H9 (cell line): ENCODE data around the gene OST4. TPM values are rescaled to one million over a fixed set of nuclear protein-coding genes. Genes with fewer than 3 reads are reported as not detected.

Source experiments
- DNase-seq: peaks from one replicate; pipeline ENCODE4 v3.0.0-alpha.2; 2017
- H2AFZ ChIP-seq: one replicate; pipeline ENCODE4 v1.6.1; 2013; ENCODE audit warnings: mild to moderate bottlenecking, low read length, control low read depth, moderate library complexity
- H2AK5ac ChIP-seq: 2 replicates; pipeline ENCODE4 v1.6.1; 2013; ENCODE audit warnings: low read length, control low read depth, mixed read lengths; ENCODE audit not compliant: insufficient read length
- H2BK120ac ChIP-seq: one replicate; pipeline ENCODE4 v1.6.1; 2013; ENCODE audit warnings: low read depth, mild to moderate bottlenecking, low read length, control low read depth, inconsistent platforms; ENCODE audit not compliant: poor library complexity, severe bottlenecking
- H2BK12ac ChIP-seq: 2 replicates; pipeline ENCODE4 v1.6.1; 2013; ENCODE audit warnings: low read length, control low read depth, mixed read lengths, low read depth; ENCODE audit not compliant: insufficient read length
- H2BK15ac ChIP-seq: 2 replicates; pipeline ENCODE4 v1.6.1; 2013; ENCODE audit warnings: low read depth, low read length, control low read depth
- H2BK20ac ChIP-seq: one replicate; pipeline ENCODE4 v1.6.1; 2013; ENCODE audit warnings: low read depth, mild to moderate bottlenecking, low read length, control low read depth, inconsistent platforms; ENCODE audit not compliant: poor library complexity, severe bottlenecking
- H2BK5ac ChIP-seq: 2 replicates; pipeline ENCODE4 v1.6.1; 2013; ENCODE audit warnings: low read length, control low read depth, mixed read lengths; ENCODE audit not compliant: insufficient read length
- H3K14ac ChIP-seq: 2 replicates; pipeline ENCODE4 v1.6.1; 2013; ENCODE audit warnings: low read length, control low read depth; ENCODE audit not compliant: insufficient read depth
- H3K18ac ChIP-seq: 2 replicates; pipeline ENCODE4 v1.6.1; 2013; ENCODE audit warnings: low read depth, mild to moderate bottlenecking, mixed read lengths, low read length, control low read depth; ENCODE audit not compliant: insufficient read length
- H3K23ac ChIP-seq: 2 replicates; pipeline ENCODE4 v1.6.1; 2013; ENCODE audit warnings: low read length, control low read depth, mixed read lengths, low read depth; ENCODE audit not compliant: insufficient read length
- H3K23me2 ChIP-seq: 2 replicates; pipeline ENCODE4 v1.6.1; 2013; ENCODE audit warnings: low read depth, mild to moderate bottlenecking, mixed read lengths, low read length, control low read depth; ENCODE audit not compliant: insufficient read length, poor library complexity, severe bottlenecking
- H3K27ac ChIP-seq: 2 replicates; pipeline ENCODE4 v1.5.1; 2013; ENCODE audit warnings: low read length, control low read depth, mixed read lengths, low read depth; ENCODE audit not compliant: insufficient read length
- H3K27me3 ChIP-seq: 2 replicates; pipeline ENCODE4 v1.6.1; 2013; ENCODE audit warnings: low read length, control low read depth, inconsistent platforms; ENCODE audit not compliant: insufficient read depth
- H3K4ac ChIP-seq: 2 replicates; pipeline ENCODE4 v1.6.1; 2013; ENCODE audit warnings: low read depth, mild to moderate bottlenecking, control low read depth, inconsistent platforms, low read length, moderate library complexity
- H3K4me1 ChIP-seq: 2 replicates; pipeline ENCODE4 v1.6.1; 2013; ENCODE audit warnings: low read length, control low read depth, inconsistent platforms; ENCODE audit not compliant: insufficient read depth
- H3K4me2 ChIP-seq: 2 replicates; pipeline ENCODE4 v1.6.1; 2013; ENCODE audit warnings: low read length, control low read depth, mixed read lengths; ENCODE audit not compliant: insufficient read length, insufficient read depth
- H3K56ac ChIP-seq: 2 replicates; pipeline ENCODE4 v1.6.1; 2013; ENCODE audit warnings: low read depth, mild to moderate bottlenecking, mixed read lengths, low read length, control low read depth; ENCODE audit not compliant: insufficient read length
- H3K79me1 ChIP-seq: 2 replicates; pipeline ENCODE4 v1.6.1; 2013; ENCODE audit warnings: low read depth, mild to moderate bottlenecking, moderate library complexity, low read length, control low read depth, inconsistent platforms; ENCODE audit not compliant: insufficient read depth, poor library complexity, severe bottlenecking
- H3K79me2 ChIP-seq: 2 replicates; pipeline ENCODE4 v1.6.1; 2013; ENCODE audit warnings: low read length, control low read depth, inconsistent platforms; ENCODE audit not compliant: insufficient read depth
- H3K9ac ChIP-seq: 2 replicates; pipeline ENCODE4 v1.6.1; 2013; ENCODE audit warnings: low read length, control low read depth, mixed read lengths; ENCODE audit not compliant: insufficient read length; ENCODE audit errors: extremely low read depth
- H3K9me3 ChIP-seq: one replicate; pipeline ENCODE4 v1.6.1; 2013; ENCODE audit warnings: low read depth, low read length, inconsistent platforms; ENCODE audit not compliant: control insufficient read depth
- H3T11ph ChIP-seq: one replicate; pipeline ENCODE4 v1.6.1; 2013; ENCODE audit warnings: mild to moderate bottlenecking, low read length, control low read depth, inconsistent platforms
- H4K20me1 ChIP-seq: one replicate; pipeline ENCODE4 v1.6.1; 2013; ENCODE audit not compliant: control insufficient read depth, insufficient read length, insufficient read depth
- H4K5ac ChIP-seq: 2 replicates; pipeline ENCODE4 v1.6.1; 2013; ENCODE audit warnings: low read depth, mild to moderate bottlenecking, mixed read lengths, low read length, control low read depth; ENCODE audit not compliant: insufficient read length
- H4K8ac ChIP-seq: replicated peaks from 2 replicates; pipeline ENCODE4 v1.6.1; 2013; ENCODE audit warnings: low read length, control low read depth, mixed read lengths, low read depth; ENCODE audit not compliant: insufficient read length
- H4K91ac ChIP-seq: 2 replicates; pipeline ENCODE4 v1.6.1; 2013; ENCODE audit warnings: low read depth, mild to moderate bottlenecking, moderate library complexity, mixed read lengths, low read length, control low read depth; ENCODE audit not compliant: insufficient read length
- H3K27ac Mint-ChIP-seq, 3 experiments: 2 replicates in 2 of 3; 3 replicates in 1 of 3; pipeline ENCODE4 v1.8.0; 2020 to 2021; ENCODE audit warnings: mixed read lengths in 3 of 3, mild to moderate bottlenecking in 1 of 3, moderate library complexity in 1 of 3
- H3K27me3 Mint-ChIP-seq: 2 replicates; pipeline ENCODE4 v1.8.0; 2021; ENCODE audit warnings: low read depth, mild to moderate bottlenecking, moderate library complexity, mixed read lengths
- H3K36me3 Mint-ChIP-seq, 3 experiments: 2 replicates in 2 of 3; 3 replicates in 1 of 3; pipeline ENCODE4 v1.8.0; 2020 to 2021; ENCODE audit warnings: low read depth in 3 of 3, mixed read lengths in 3 of 3; ENCODE audit not compliant: insufficient read depth in 1 of 3
- H3K4me1 Mint-ChIP-seq, 2 experiments: 2 replicates each; pipeline ENCODE4 v1.8.0; 2020; ENCODE audit warnings: mixed read lengths in 2 of 2
- H3K4me3 Mint-ChIP-seq, 2 experiments: 2 replicates in 1 of 2; 3 replicates in 1 of 2; pipeline ENCODE4 v1.8.0; 2020 to 2021; ENCODE audit warnings: mild to moderate bottlenecking in 2 of 2, mixed read lengths in 2 of 2, moderate library complexity in 1 of 2
- H3K9me3 Mint-ChIP-seq, 2 experiments: 2 replicates in 1 of 2; 3 replicates in 1 of 2; pipeline ENCODE4 v1.8.0; 2020; ENCODE audit warnings: mild to moderate bottlenecking in 2 of 2, mixed read lengths in 2 of 2, moderate library complexity in 1 of 2
- WGBS: extraction: QIAGEN DNeasy Blood & Tissue Kit; methylation state at CpG from one replicate; pipeline ENCODE4 v1.1.7; 2013; ENCODE audit warnings: missing lambda C conversion rate, low lambda C conversion rate, mixed read lengths; ENCODE audit not compliant: insufficient read length; ENCODE audit errors: extremely low coverage; 5-methylcytosine and 5-hydroxymethylcytosine counted together
- total RNA-seq: library from RNA; stranded (reverse); gene quantifications from 2 replicates; pipeline ENCODE4 v1.2.1, GENCODE V29; 2021
- TF ChIP-seq, protein P1 (sequence below): fragments of 200-600 bp; sonication (generic); conservative IDR thresholded peaks from 3 replicates; pipeline ENCODE4 v1.8.0; 2021; ENCODE audit warnings: antibody characterized with exemption, mild to moderate bottlenecking

OST4 gene
- total RNA-seq, 1 experiment from 2014 or later = 215 TPM

DNA sequence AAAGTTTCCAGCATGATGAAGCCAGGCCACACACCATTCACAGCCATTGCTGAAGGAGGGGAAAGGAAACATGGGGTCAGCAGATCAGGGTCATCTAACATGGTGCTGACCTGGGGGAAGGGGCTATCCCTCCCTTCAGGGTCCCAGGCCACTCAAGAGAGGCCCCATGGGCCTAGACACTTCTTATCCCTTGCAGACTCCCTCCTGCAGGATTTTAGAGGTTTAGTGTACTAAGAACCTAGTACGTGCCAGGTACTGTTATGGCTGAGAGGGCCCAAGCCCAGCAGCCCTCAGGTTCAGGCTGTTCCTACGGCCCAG is 23.9 kb upstream of the OST4 start:
- Histone ChIP-seq H2BK120ac (no peak overlapping the region), H2BK20ac (no peak overlapping the region), H3K4me1 (no peaks in the 10 kb centered on the region), H4K20me1 (peaks cover 3% of the 10 kb centered on the region), H3K27me3 (no peaks in the 10 kb centered on the region), H3K4ac (no peak overlapping the region), H3K23ac (no peak overlapping the region), H2BK5ac (no peak overlapping the region), H2BK15ac (no peak overlapping the region), H3K18ac (no peak overlapping the region), H4K8ac (no peak overlapping the region), H3K4me2 (peak overlapping the region; percentile 22), H3K27ac (no peak overlapping the region), H3K9me3 (no peaks in the 10 kb centered on the region), H3K9ac (no peak overlapping the region), H3T11ph (no peak overlapping the region), H3K79me2 (no peaks in the 10 kb centered on the region), H3K14ac (no peak overlapping the region), H3K23me2 (no peaks in the 10 kb centered on the region), H3K79me1 (no peaks in the 10 kb centered on the region), H2BK12ac (no peak overlapping the region), H2AFZ (no peak overlapping the region), H4K91ac (no peak overlapping the region), H4K5ac (no peak overlapping the region), H3K56ac (no peak overlapping the region), H2AK5ac (no peak overlapping the region)
- WGBS = no CpG with 5 or more reads among the region's 2 CpGs
- DNase-seq = no peak
- no peaks in the 10 kb centered on the region; a peak in 1 of 5 replicates for H3K9me3 Mint-ChIP-seq
- no peak overlapping the region for H3K4me3 Mint-ChIP-seq
- no peak overlapping the region for H3K27ac Mint-ChIP-seq
- TF ChIP-seq, protein P1, sequence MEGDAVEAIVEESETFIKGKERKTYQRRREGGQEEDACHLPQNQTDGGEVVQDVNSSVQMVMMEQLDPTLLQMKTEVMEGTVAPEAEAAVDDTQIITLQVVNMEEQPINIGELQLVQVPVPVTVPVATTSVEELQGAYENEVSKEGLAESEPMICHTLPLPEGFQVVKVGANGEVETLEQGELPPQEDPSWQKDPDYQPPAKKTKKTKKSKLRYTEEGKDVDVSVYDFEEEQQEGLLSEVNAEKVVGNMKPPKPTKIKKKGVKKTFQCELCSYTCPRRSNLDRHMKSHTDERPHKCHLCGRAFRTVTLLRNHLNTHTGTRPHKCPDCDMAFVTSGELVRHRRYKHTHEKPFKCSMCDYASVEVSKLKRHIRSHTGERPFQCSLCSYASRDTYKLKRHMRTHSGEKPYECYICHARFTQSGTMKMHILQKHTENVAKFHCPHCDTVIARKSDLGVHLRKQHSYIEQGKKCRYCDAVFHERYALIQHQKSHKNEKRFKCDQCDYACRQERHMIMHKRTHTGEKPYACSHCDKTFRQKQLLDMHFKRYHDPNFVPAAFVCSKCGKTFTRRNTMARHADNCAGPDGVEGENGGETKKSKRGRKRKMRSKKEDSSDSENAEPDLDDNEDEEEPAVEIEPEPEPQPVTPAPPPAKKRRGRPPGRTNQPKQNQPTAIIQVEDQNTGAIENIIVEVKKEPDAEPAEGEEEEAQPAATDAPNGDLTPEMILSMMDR = no peak
- no peaks in the 10 kb centered on the region for H3K27me3 Mint-ChIP-seq
- peaks cover 8 to 10% of the 10 kb centered on the region in 2 experiments for H3K4me1 Mint-ChIP-seq
- peaks cover 0 to 1% (median 0%) of the 10 kb centered on the region in 3 experiments; a peak in 3 of 7 replicates for H3K36me3 Mint-ChIP-seq
